GM21717 (cell line): ENCODE results near the gene SEM1.
A peak's percentile ranks its signal among the peaks of the same experiment; 100 is the strongest.
"Not testable (repeated sequence)": the region's sequence is repeated elsewhere in the genome, so short reads cannot be mapped to it uniquely, and the experiment has no call there.

Experiments
- ATAC-seq: cut with Tn5 transposase; IDR thresholded peaks from one replicate; pipeline ENCODE4 v1.9.1; 2021; ENCODE audit warnings: mild to moderate bottlenecking, moderate library complexity; ENCODE audit not compliant: unreplicated experiment

The SEM1 gene

GRCh38 chr7:96664793-96665192, 44.9 kb downstream of the SEM1 start:
- no peak for ATAC-seq

GRCh38 chr7:96663871-96664445, 45.7 kb downstream of the SEM1 start:
- no peak for ATAC-seq

- ATAC-seq, result peak; percentile 85
Observed at GRCh38 chr7:96663457-96663856, 46.2 kb downstream of the SEM1 start.

- ATAC-seq, result not testable (repeated sequence)
Observed at GRCh38 chr7:96662151-96662550, 47.5 kb downstream of the SEM1 start.

- no peak for ATAC-seq
Observed at GRCh38 chr7:96658022-96658412, 51.6 kb downstream of the SEM1 start.

- no peak for ATAC-seq
Observed at GRCh38 chr7:96657347-96658021, 52.2 kb downstream of the SEM1 start.

- ATAC-seq, result no peak
Observed at GRCh38 chr7:96655956-96656355, 53.7 kb downstream of the SEM1 start.

- no peak for ATAC-seq
Observed at GRCh38 chr7:96654630-96655188, 54.9 kb downstream of the SEM1 start.

- ATAC-seq, result no peak
Observed at GRCh38 chr7:96649981-96650380, 59.7 kb downstream of the SEM1 start.

- ATAC-seq, result no peak
Observed at GRCh38 chr7:96648784-96649183, 60.9 kb downstream of the SEM1 start.

- no peak for ATAC-seq
Observed at GRCh38 chr7:96647733-96648132, 61.9 kb downstream of the SEM1 start.

GRCh38 chr7:96645084-96645483, 64.6 kb downstream of the SEM1 start:
- no peak for ATAC-seq

- ATAC-seq, result not testable (repeated sequence)
Observed at GRCh38 chr7:96643436-96643835, 66.2 kb downstream of the SEM1 start.

GRCh38 chr7:96640054-96640453, 69.6 kb downstream of the SEM1 start:
- no peak for ATAC-seq
